ENCODE measurements around the gene CA10. TPM values are rescaled to one million over a fixed set of nuclear protein-coding genes. Genes with fewer than 3 reads are reported as not detected.

The CA10 gene
- total and polyA plus RNA-seq, 2 experiments from 2014 or later: 0.92 to 1.5 TPM

- TF ChIP-seq, protein P1, sequence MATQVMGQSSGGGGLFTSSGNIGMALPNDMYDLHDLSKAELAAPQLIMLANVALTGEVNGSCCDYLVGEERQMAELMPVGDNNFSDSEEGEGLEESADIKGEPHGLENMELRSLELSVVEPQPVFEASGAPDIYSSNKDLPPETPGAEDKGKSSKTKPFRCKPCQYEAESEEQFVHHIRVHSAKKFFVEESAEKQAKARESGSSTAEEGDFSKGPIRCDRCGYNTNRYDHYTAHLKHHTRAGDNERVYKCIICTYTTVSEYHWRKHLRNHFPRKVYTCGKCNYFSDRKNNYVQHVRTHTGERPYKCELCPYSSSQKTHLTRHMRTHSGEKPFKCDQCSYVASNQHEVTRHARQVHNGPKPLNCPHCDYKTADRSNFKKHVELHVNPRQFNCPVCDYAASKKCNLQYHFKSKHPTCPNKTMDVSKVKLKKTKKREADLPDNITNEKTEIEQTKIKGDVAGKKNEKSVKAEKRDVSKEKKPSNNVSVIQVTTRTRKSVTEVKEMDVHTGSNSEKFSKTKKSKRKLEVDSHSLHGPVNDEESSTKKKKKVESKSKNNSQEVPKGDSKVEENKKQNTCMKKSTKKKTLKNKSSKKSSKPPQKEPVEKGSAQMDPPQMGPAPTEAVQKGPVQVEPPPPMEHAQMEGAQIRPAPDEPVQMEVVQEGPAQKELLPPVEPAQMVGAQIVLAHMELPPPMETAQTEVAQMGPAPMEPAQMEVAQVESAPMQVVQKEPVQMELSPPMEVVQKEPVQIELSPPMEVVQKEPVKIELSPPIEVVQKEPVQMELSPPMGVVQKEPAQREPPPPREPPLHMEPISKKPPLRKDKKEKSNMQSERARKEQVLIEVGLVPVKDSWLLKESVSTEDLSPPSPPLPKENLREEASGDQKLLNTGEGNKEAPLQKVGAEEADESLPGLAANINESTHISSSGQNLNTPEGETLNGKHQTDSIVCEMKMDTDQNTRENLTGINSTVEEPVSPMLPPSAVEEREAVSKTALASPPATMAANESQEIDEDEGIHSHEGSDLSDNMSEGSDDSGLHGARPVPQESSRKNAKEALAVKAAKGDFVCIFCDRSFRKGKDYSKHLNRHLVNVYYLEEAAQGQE (IDR thresholded peaks at IDR 0.05; ENCODE audit: unreplicated experiment): no peak
- TF ChIP-seq ZNF331 (CRISPR knock-in tag; IDR thresholded peaks at IDR 0.05; ENCODE audit: low read depth) (no peak), ZNF114 (CRISPR knock-in tag; IDR thresholded peaks at IDR 0.05) (no peak), JUNB (IDR thresholded peaks at IDR 0.05; ENCODE audit: unreplicated experiment) (no peak)
These were observed 160.8 kb downstream of the CA10 start (continued) for GRCh38 chr17:51997723-51998122.

- no peaks in the 10 kb centered on the region for H3K79me2 ChIP-seq (replicated peaks; ENCODE audit: insufficient read depth)
- no peak overlapping the region for H3K4me3 ChIP-seq
- H3K36me3 ChIP-seq (ENCODE audit: insufficient read depth): no peaks in the 10 kb centered on the region
- H3K9me2 ChIP-seq (ENCODE audit: insufficient read depth): peaks cover 7% of the 10 kb centered on the region; the same call in 1 of the 2 replicates
- H3K27me3 Mint-ChIP-seq (ENCODE audit: insufficient read depth, low read depth, poor library complexity): no peaks in the 10 kb centered on the region
- H3K4me2 ChIP-seq: no peak overlapping the region
- H3K27ac Mint-ChIP-seq: peak overlapping the region; percentile 21; the same call in 1 of the 2 replicates
- no peak for ATAC-seq
- no peak overlapping the region for H3K27ac ChIP-seq (ENCODE audit: low read depth)
- H3F3A ChIP-seq (replicated peaks; ENCODE audit: low read depth): no peaks in the 10 kb centered on the region
- no peak overlapping the region for H3K4me3 Mint-ChIP-seq
- no peaks in the 10 kb centered on the region for H3K36me3 Mint-ChIP-seq (ENCODE audit: low read depth)
- no peaks in the 10 kb centered on the region for H3K4me1 ChIP-seq (ENCODE audit: insufficient read depth)
- H3K4me1 Mint-ChIP-seq: peaks cover 6% of the 10 kb centered on the region
- DNase-seq (ENCODE audit: low spot score): peak; percentile 3
- peaks cover 5% of the 10 kb centered on the region; the same call in 2 of the 3 replicates for H3K9me3 Mint-ChIP-seq
- no peak overlapping the region for H2AFZ ChIP-seq
- H3K27me3 ChIP-seq (ENCODE audit: insufficient read depth): no peaks in the 10 kb centered on the region
- no peaks in the 10 kb centered on the region for H4K20me1 ChIP-seq (replicated peaks; ENCODE audit: insufficient read depth)
- TF ChIP-seq ZNF331 (CRISPR knock-in tag; IDR thresholded peaks at IDR 0.05; ENCODE audit: low read depth) (no peak), STAT1 (IDR thresholded peaks at IDR 0.05; ENCODE audit: unreplicated experiment) (no peak), JUNB (IDR thresholded peaks at IDR 0.05; ENCODE audit: unreplicated experiment) (no peak), NANOG (IDR thresholded peaks at IDR 0.05; ENCODE audit: borderline replicate concordance) (no peak), EZH2phosphoT487 (IDR thresholded peaks at IDR 0.05; ENCODE audit: unreplicated experiment) (no peak), POLR2AphosphoS5 (IDR thresholded peaks at IDR 0.05; ENCODE audit: low read depth) (no peak), CREB1 (CRISPR knock-in tag; IDR thresholded peaks at IDR 0.05; ENCODE audit: low read depth) (no peak), EZH2 (IDR thresholded peaks at IDR 0.05; ENCODE audit: low read depth, unreplicated experiment) (no peak), ZNF114 (CRISPR knock-in tag; IDR thresholded peaks at IDR 0.05) (no peak)
- TF ChIP-seq, protein P1 (IDR thresholded peaks at IDR 0.05; ENCODE audit: unreplicated experiment): no peak
- TF ChIP-seq, protein P2, sequence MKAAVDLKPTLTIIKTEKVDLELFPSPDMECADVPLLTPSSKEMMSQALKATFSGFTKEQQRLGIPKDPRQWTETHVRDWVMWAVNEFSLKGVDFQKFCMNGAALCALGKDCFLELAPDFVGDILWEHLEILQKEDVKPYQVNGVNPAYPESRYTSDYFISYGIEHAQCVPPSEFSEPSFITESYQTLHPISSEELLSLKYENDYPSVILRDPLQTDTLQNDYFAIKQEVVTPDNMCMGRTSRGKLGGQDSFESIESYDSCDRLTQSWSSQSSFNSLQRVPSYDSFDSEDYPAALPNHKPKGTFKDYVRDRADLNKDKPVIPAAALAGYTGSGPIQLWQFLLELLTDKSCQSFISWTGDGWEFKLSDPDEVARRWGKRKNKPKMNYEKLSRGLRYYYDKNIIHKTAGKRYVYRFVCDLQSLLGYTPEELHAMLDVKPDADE (IDR thresholded peaks at IDR 0.05): no peak
These were observed 162.6 kb downstream of the CA10 start for GRCh38 chr17:51995797-51996403.

Measured in GM23338 (cell line).